Mammary epithelial cell (primary cell): Measurements from ENCODE around the gene DCC.
A peak's percentile ranks its signal among the peaks of the same experiment; 100 is the strongest.

Experiments
- CTCF ChIP-seq, 2 donors: IDR thresholded peaks in 1 of 2; conservative IDR thresholded peaks in 1 of 2; 2 replicates each; pipeline ENCODE4 v1.5.1; 2011 to 2012; ENCODE audit warnings: inconsistent platforms in 2 of 2, low read length in 2 of 2, mild to moderate bottlenecking in 2 of 2, control low read depth in 1 of 2, low read depth in 1 of 2; ENCODE audit not compliant: insufficient read depth in 1 of 2; ENCODE audit errors: extremely low read depth in 1 of 2
- EZH2 ChIP-seq: IDR thresholded peaks from 2 replicates; pipeline ENCODE4 v1.6.1; 2012; ENCODE audit warnings: low read length, inconsistent platforms, borderline replicate concordance

GRCh38 chr18:52348209-52348608 lies 8.2 kb downstream of the DCC start:
- peak; percentile 38 to 54 for TF ChIP-seq CTCF (conservative IDR thresholded peaks at IDR 0.05 in 1 of 2, IDR thresholded peaks at IDR 0.05 in 1 of 2; ENCODE audit: extremely low read depth in 1 of 2, insufficient read depth in 1 of 2, low read depth in 1 of 2, low read length in 2 of 2)
- no peak for TF ChIP-seq EZH2
